ENCODE measurements around the gene SPATS1. TPM values are rescaled to one million over a fixed set of nuclear protein-coding genes. Genes with fewer than 3 reads are reported as not detected.

Gene SPATS1
- total and polyA plus RNA-seq, 10 donors, result not detected

GRCh38 chr6:44361947-44362346, 19.5 kb downstream of the SPATS1 start:
- TF ChIP-seq POLR2AphosphoS5 (IDR thresholded peaks at IDR 0.05) (no peak), CTCF (IDR thresholded peaks at IDR 0.05 in 8 of 11, conservative IDR thresholded peaks at IDR 0.05 in 3 of 11) (no peak), POLR2A (IDR thresholded peaks at IDR 0.05) (no peak)
- Histone ChIP-seq H3K4me1 (no peaks in the 10 kb centered on the region), H3K27me3 (replicated peaks in 1 of 7) (peaks cover 0 to 8% (median 0%) of the 10 kb centered on the region in 7 donors), H3K27ac (no peak overlapping the region), H3K4me3 (no peak overlapping the region), H3K9me3 (no peaks in the 10 kb centered on the region), H3K36me3 (no peaks in the 10 kb centered on the region)
- intact Hi-C loops (cut with DNase I; ENCODE audit: low total_unique reads), result no loop called here
- 82 to 88% (median 87%) methylated on average over 6 of the region's 6 CpGs for WGBS, 5 donors
- no peak for DNase-seq

- Histone ChIP-seq H3K4me3 (no peak overlapping the region), H3K4me1 (no peaks in the 10 kb centered on the region), H3K9me3 (no peaks in the 10 kb centered on the region), H3K36me3 (no peaks in the 10 kb centered on the region), H3K27ac (no peak overlapping the region), H3K27me3 (replicated peaks in 1 of 7) (peaks cover 0 to 8% (median 0%) of the 10 kb centered on the region in 7 donors)
- TF ChIP-seq CTCF (IDR thresholded peaks at IDR 0.05 in 8 of 11, conservative IDR thresholded peaks at IDR 0.05 in 3 of 11), result no peak
- no peak for DNase-seq
- intact Hi-C loops (cut with DNase I; ENCODE audit: low total_unique reads), result no loop called here
- 92 to 100% (median 95%) methylated on average over 3 of the region's 3 CpGs for WGBS, 5 donors
Measured at GRCh38 chr6:44363377-44363926, 21.0 kb downstream of the SPATS1 start.

GRCh38 chr6:44366781-44367180, 24.3 kb downstream of the SPATS1 start:
- no peak overlapping the region for H3K4me3 ChIP-seq
- H3K27ac ChIP-seq, result no peak overlapping the region
- 93 to 100% (median 95%) methylated on average over 3 of the region's 3 CpGs for WGBS, 5 donors
- H3K36me3 ChIP-seq, result no peaks in the 10 kb centered on the region
- no peaks in the 10 kb centered on the region for H3K4me1 ChIP-seq
- H3K27me3 ChIP-seq (replicated peaks in 1 of 7), result peaks cover 0 to 14% (median 0%) of the 10 kb centered on the region in 7 donors
- intact Hi-C loops (cut with DNase I; ENCODE audit: low total_unique reads), result no loop called here
- H3K9me3 ChIP-seq, result no peaks in the 10 kb centered on the region
- TF ChIP-seq POLR2A (IDR thresholded peaks at IDR 0.05), result no peak
- TF ChIP-seq POLR2AphosphoS5 (IDR thresholded peaks at IDR 0.05), result no peak
- TF ChIP-seq CTCF (IDR thresholded peaks at IDR 0.05 in 8 of 11, conservative IDR thresholded peaks at IDR 0.05 in 3 of 11), result no peak
- DNase-seq, result no peak

GRCh38 chr6:44367681-44368080, 25.2 kb downstream of the SPATS1 start:
- H3K27ac ChIP-seq, result no peak overlapping the region
- 8 to 30% (median 19%) methylated on average over 2 of the region's 2 CpGs for WGBS, 5 donors
- H3K9me3 ChIP-seq, result no peaks in the 10 kb centered on the region
- no peak overlapping the region for H3K4me3 ChIP-seq
- no peaks in the 10 kb centered on the region for H3K36me3 ChIP-seq
- DNase-seq, result no peak
- no peaks in the 10 kb centered on the region for H3K4me1 ChIP-seq
- intact Hi-C loops (cut with DNase I; ENCODE audit: low total_unique reads), result no loop called here
- peaks cover 0 to 14% (median 0%) of the 10 kb centered on the region in 7 donors for H3K27me3 ChIP-seq (replicated peaks in 1 of 7)
- TF ChIP-seq POLR2A (IDR thresholded peaks at IDR 0.05) (no peak), CTCF (IDR thresholded peaks at IDR 0.05 in 8 of 11, conservative IDR thresholded peaks at IDR 0.05 in 3 of 11) (no peak), POLR2AphosphoS5 (IDR thresholded peaks at IDR 0.05) (no peak)
